H4 (cell line): ENCODE data around the gene SAMD1. TPM values are rescaled to one million over a fixed set of nuclear protein-coding genes. Genes with fewer than 3 reads are reported as not detected.
"Not testable (repeated sequence)": the region's sequence is repeated elsewhere in the genome, so short reads cannot be mapped to it uniquely, and the experiment has no call there.

Experiments
- DNase-seq: peaks from one replicate; pipeline ENCODE4 v3.0.0-alpha.2; 2015; ENCODE audit warnings: low spot score
- total RNA-seq: library from RNA; depleted of rRNA; stranded (reverse); fragments of >200 nt; shearing (Covaris generic); gene quantifications from 2 replicates; pipeline ENCODE4 v1.2.3, GENCODE V29; 2014

The SAMD1 gene
- total RNA-seq, 1 experiment from 2014 or later = 21.8 TPM

DNA sequence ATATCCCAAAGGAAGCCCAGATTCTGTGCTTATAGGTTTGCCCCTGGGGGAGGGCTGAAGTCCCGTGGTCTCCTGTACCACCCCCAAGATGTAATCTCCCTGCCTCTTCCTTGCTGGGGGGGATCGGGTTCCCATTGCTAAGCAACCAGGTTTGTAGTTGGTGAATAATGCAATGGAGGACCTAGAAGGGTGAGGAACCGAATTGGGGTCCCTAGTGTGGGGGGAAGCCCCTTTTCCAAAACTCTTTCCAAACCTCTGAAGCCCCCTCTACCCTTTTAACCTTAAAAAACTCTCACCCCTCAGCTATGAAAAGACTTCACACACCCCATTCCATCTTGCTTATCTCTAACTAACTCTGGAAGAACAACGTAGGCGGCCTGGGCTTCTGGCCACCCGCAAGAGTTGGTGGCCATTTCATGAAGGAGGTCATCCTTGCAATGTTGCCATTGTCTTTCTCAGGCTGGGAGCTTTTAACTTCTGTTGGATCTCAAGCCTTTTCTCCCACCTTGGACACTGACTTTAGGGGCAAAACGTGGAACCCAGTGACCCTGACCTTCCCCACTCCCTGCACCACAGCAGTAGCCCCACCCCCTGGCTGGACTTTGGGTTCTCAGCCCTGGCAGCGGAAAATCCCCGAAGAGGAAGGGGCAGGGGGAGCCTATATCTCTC, 29.3 kb downstream of the SAMD1 start:
- DNase-seq = no peak

DNA sequence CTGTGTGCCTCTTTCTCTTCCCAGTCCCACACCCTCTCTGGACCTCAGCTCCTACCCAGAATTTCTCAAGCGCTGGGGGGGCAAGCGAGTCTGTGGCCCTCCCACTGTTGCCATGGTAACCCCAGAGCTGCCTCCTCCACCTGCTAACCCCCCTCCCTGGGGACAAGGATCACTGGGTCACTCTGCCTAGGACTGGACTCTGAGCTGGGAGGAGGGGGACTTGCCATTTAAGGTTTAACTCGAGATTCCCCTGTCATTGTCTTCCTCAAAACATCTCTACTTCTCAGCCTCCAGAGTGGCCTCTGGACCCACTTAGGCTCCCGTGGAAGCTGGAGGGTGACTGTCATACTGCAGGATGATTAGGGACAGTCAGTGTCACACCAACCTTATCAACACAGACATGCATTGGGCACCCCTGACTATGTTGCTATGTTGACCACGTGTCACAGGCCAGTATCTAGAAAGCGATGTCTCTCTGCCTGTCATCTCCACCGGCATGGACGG, 30.8 kb downstream of the SAMD1 start:
- DNase-seq = no peak

DNA sequence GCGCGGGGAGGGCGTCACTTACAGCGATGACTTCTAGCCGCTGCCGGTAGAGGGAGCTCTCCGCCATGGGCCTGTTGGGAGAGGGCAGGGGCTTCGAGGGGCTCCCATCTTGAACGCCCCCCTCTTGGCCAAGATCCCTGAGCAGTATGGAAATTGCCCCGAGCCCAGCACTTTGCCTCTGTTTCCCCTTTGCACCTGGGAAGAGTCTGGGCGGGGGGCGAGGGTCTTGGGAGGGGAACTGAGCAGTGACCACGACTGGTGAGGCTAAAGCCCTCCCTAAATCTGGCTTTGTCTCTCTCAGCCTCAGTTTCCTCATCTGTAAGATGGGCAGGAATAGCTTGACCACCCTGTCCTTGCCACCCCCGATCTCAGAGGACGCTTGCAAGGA, 31.5 kb downstream of the SAMD1 start:
- no peak for DNase-seq

DNA sequence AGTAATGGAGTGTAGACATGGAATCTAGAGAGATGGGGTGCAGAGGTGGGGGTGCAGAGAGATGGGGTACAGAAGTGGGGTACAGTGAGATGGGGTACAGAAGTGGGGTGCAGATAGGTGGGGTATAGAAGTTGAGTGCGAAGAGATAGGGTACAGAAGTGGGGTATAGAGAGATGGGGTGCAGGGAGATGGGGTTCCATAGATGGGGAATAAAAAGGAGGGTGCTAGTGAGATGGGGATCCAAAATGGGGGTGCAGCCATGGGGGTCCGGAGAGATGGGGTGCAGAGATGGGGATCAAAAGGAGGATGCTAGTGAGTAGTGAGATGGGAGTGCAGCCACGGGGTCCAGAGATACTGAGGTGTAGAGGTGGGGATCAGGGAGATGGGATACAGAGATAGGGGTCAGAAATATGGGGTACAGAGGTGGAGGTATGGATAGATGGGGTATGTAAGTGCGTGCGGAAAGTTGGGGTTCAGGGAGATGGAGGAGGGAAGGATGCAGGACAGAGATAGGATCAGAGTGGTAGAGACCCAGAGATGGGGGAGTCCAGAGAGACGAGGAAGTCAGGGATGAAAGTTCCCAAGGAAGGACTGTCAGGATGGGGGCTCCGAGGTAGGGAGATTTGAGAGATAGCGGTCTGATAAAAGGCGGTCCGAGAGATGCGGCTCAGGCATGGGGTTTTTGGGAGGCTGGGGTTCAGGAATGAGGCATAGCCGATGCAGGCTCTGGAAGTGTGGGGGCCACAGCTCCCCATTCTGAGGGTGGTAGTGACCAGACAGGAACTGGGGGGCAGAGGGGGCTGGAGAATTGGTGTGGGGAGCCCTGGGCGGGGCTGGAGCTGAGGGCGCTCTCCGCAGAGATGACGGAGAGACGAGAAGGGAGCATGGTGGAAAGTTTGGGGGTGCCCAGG, 32.1 kb downstream of the SAMD1 start:
- no peak for DNase-seq

DNA sequence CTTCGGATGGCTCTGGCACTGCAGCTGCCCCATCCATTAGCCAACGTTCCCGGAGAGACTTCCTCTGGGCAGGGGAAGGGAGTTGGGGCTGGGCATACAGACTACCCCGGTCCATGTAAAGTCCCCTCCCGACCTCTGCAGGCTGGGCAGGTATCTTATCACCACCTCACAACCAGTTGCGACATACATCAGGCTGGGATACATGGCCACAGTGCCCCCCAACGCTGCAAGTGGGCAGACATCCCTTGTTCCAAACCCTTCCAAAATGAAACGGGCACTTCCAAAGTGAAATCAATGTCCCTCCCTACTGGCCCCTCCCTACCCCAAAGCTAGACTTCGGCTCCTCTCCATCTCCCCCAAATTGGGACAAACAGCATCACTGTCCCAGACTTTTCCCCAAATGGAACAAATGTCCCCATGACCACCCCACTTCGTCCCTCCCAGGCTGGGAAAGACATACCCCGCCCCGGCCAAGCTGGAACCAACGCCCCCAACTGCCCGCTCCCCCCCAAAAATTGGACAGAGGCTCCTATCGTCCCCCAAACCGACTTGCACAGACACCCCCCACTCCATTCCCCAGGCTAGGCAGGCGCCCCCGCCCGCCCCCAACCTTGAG, 33.7 kb downstream of the SAMD1 start:
- DNase-seq = no peak

DNA sequence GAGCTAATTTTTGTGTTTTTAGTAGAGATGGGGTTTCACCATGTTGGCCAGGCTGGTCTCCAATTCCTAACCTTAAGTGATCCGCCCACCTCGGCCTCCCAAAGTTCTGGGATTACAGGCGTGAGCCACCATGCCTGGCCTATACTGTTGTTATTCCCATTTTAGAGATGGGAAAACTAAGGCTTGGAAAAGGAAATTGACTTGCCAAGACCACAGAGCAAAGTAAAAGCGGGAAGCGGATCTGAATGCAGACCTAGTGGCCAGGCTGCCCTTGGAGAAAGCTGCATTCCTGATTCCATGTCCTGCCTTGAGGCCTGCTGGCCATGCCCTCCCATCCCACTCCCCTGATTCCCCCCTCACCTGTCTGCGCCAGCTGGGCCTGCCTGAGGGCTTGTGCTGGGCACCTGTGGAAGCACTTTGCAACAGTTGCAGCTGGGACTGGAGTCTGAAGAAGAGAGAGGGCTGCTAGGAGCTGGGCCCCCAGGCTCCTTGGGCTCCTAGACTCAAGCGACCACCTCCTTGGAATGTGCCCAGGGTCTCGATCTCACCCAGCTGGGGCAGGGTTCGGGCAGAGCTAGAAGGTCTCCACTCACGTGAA, 34.4 kb downstream of the SAMD1 start:
- DNase-seq = no peak

DNA sequence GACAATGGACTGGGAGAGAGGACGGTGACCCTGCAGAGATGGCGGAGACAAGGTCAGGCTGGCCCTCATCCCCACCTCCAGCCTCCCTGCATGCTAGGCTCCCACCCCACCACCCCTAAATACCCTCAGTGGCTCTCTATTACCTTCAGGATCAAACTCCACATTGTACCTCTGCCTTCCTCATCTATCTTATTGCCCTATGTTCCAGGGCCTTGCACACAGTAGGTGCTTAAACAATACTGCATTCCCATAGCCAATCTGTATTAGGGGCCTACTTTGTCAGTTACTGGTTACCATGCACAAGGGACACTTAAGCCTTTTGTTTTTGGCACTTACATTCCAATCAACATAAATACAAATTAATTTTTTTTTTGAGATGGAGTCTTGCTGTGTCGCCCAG, 35.2 kb downstream of the SAMD1 start:
- no peak for DNase-seq

DNA sequence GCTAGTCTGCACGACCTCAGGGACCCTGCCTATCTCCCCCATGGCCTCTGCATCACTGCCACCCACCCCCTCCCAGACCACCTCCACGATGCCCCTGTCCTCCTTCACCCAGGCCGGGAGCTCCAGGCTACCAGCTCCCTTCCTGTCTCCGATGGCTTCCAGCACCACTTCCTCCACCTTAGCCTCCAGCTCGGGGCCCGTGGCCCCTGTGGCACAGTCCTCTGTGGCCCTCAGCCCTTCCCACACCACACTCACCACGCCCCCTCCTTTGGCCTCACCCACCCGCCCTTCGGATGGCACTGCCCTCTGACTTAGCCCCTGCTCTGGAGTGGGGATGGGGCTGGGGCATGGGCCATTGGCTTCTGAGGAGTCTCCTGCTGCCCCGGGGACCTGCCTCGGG, 35.8 kb downstream of the SAMD1 start:
- DNase-seq = no peak

DNA sequence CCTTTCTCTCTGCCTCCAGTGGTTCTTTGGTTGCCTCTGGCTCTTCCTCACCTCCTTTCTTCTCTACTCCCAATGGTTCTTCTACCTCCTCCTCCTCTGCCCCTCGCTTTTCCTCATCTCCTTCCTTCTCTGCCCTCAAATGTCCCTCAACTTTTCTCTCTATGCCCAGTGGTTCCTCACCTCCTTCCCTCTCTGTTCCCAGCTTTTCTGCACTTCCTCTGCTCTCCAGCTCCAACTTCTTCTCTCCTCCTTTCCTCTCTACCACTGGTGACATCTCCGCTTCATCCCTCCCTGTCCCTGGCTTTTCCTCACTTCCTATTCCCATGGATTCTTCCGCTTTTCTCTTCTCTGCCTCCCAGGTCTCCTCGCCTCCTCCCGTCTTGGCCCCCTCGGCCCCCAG, 36.5 kb downstream of the SAMD1 start:
- no peak for DNase-seq

DNA sequence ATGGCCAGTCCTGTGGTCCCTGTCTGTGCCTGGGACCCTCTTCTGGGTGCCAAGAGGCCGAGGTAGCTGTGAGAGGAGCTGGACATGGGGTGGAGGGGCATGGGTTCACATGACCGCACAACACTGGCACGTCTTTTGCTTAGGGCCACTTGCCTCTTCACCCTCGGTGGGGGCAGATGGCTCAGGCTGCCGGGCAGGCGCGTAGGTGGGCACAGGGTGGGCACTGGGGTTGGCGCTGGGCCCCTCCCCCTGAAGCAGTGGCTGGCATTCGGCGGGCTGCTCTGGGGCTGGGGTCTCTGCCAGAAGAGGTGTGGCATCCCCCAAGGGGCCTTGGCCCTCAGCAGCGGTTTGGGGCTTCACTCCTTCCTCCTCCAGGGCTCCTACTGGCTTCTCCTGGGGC, 37.1 kb downstream of the SAMD1 start:
- no peak for DNase-seq

DNA sequence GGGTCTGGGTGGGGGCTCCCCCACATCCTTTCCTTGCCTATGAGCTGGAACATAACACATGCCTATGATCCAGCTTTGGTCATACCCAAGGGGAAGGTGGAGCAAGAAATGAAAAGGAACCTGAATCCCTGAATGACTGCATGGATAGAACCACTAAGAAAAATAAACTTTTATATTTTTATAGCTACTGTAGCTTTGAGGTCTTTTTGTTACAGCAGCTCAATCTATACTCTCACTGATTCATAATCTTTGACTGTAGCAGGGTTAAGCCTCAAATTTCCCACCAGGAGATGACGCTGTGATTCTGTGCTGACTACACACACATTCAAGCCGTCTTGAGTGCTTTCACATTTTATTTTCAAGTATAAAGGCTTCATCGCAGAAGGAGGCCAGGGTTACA, 37.5 kb downstream of the SAMD1 start:
- DNase-seq = no peak

DNA sequence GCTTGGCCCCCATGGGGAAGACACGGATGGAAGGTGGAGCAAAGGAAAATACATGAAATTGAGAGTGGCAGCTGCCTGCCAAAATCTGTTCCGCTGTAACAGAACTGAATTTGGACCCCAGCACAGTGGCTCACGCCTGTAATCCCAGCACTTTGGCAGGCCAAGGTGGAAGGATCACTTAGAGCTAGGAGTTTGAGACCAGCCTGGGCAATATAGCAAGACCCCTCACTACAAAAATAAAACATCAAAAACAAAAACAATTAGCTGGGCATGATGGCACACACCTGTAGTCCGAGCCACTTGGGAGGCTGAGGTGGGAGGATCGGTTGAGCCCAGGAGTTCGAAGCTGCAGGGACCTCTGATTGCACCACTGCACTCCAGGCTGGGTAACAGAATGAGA, 38.1 kb downstream of the SAMD1 start:
- no peak for DNase-seq

DNA sequence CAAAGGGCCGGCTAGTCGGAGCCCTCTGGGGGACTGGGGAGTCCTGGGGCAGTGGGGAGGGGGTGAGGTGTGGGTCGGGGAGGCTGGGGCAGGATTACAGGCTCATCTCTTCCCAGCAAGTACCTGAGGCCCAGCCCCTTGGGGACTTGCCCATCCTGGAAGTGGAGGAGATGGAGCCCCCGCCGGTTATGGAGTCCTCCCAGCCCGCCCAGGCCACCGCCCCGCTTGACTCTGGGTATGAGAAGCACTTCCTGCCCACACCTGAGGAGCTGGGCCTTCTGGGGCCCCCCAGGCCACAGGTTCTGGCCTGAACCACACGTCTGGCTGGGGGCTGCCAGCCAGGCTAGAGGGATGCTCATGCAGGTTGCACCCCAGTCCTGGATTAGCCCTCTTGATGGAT, 38.6 kb downstream of the SAMD1 start:
- DNase-seq = no peak

DNA sequence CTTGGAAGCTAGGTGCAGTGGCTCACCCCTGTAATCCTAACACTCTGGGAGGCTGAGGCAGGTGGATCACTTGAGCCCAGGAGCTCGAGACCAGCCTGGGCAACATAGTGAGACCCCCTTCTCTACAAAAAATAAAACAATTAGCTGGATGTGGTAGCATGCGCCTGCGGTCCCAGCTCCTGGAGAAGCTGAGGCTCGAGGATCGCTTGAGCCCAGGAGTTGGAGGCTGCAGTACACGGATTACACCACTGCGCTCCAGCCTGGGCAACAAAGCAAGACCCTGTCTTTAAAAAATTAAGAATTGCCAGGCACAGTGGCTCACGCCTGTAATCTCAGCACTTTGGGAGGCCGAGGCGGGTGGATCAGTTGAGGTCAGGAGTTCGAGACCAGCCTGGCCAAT, 39.6 kb downstream of the SAMD1 start:
- not testable (repeated sequence) for DNase-seq

DNA sequence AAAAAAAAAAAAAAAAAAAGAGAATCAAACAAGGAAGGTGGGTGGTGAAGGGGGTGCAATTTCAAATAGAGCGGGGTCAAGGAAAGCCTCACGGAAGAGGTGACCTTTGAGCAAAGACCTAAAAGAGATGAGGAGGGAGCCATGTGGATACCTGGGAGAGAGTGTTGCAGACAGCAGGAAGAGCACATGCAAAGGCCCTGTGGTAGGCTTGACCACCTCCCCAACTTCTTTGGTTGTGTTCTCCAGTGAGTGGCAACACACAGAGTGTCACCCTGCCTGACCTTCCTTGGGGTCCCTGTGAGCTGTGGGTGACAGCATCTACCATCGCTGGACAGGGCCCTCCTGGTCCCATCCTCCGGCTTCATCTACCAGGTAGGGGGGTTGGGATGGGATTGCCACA, 40.0 kb downstream of the SAMD1 start:
- DNase-seq = no peak

DNA sequence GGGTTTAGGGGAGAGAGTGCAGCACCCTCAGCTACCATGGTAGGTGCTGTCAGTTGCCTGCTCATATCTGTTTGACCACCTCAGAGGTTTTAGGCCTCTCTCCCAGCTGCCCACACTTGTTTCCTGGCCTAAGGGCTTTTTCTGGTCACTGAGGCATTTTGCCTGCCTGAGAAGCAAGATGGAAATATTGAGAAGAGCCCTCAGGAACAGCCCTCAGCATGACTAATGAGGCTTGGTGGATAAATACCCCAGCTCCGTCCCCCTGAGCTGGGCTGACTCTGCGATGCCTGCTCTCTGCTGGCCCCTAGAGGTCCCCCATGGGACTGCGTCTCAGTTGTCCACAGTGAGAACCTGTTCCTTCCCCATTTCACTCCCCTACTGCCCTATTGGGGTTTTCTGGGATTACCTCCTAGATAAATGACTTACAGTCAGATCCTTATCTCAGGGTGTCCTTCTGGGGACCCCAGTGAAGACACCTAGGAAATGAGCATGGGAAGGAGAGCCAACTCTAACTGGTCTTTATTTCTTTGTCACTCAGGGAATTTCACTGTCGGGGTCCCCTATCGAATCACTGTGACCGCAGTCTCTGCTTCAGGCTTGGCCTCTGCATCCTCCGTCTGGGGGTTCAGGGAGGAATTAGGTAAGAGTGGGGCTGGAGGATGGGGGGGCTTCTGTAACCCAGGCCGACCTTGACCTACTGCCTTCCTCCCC, 42.0 kb downstream of the SAMD1 start:
- peak; percentile 50 for DNase-seq

DNA sequence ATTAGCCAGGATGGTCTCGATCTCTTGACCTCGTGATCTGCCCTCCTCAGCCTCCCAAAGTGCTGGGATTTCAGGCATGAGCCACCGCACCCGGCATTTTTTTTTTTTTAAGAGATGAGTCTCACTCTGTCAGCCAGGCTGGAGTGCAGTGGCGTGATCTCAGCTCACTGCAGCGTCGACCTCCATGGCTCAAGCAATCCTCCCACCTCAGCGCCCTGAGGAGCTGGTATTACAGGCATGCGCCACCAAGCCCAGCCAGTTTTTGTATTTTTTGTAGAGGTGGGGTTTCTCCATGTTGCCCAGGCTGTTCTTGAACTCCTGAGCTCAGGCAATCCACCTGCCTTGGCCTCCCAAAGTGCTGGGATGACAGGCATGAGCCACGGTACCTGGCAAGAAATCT, 42.7 kb downstream of the SAMD1 start:
- not testable (repeated sequence) for DNase-seq

DNA sequence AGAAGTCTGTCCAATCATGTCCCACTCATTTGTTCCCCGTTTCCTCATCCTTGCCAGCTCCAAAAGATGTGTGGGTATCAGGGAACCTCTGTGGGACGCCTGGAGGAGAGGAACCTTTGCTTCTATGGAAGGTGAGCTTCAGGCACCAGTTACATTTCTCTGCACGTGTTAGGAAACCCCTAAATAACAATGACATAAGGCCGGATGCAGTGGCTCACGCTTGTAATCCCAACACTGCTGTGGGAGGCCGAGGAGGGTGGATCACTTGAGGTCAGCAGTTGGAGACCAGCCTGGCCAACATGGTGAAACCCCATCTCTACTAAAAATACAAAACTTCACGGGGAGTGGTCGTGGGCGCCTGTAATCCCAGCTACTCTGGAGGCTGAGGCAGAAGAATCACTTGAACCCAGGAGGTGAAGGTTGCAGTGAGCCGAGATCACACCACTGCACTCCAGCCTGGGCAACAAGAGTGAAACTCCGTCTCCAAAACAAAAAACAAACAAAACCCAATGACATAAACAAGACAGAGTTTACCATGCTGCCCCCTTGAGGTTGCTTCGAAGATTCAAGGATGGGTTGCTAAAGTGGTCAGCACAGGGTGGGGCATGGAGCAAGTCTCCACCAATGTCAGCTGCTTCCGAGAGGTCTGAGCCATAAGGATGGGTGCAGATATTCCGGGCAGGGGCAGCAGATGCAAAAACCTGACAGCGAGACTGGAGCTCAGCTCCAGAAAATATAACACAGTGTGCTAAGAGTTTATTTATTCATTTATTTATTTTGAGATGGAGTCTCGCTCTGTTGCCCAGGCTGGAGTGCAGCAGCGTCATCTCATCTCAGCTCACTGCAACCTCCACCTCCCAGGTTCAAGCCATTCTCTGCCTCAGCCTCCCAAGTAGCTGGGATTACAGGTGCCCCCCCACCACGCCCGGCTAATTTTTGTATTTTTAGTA, 47.6 kb downstream of the SAMD1 start:
- peak; percentile 68 for DNase-seq

DNA sequence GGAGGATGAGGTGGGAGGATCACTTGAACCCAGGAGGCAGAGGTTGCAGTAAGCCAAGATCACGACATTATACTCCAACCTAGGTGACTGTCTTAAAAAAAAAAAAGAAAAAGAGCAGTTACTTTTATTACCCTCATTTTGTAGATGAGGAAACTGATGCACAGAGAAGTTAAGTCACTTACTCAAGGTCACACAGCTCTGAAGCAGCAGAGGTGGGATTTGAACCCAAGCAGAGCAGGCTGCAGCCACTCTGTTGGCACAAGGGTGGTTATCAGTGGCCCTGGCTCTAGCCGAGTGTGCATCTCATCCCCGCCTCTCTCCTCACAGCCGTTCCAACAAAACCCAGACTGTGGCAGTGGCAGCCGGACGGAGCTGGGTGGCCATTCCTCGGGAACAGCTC, 51.4 kb downstream of the SAMD1 start:
- no peak for DNase-seq
